Hepatocyte (in vitro differentiated cells): ENCODE data around the gene RANBP10. TPM values are rescaled to one million over a fixed set of nuclear protein-coding genes. Genes with fewer than 3 reads are reported as not detected.

Source experiments
- DNase-seq: peaks from one replicate; pipeline ENCODE4 v3.0.0-alpha.2; 2016; ENCODE audit warnings: low spot score
- H2AFZ ChIP-seq: fragments of 200-600 bp; sonication (generic); 2 replicates; pipeline ENCODE4 v1.6.0; 2016; ENCODE audit warnings: antibody characterized with exemption, mild to moderate bottlenecking
- H3K27ac ChIP-seq: fragments of 200-600 bp; sonication (generic); 2 replicates; pipeline ENCODE4 v1.5.1; 2016; ENCODE audit warnings: mild to moderate bottlenecking
- H3K27me3 ChIP-seq: fragments of 200-600 bp; sonication (generic); 2 replicates; pipeline ENCODE4 v1.6.1; 2016
- H3K36me3 ChIP-seq: fragments of 200-600 bp; sonication (generic); replicated peaks from 2 replicates; pipeline ENCODE4 v1.5.1; 2016; ENCODE audit warnings: low read depth; ENCODE audit not compliant: insufficient read depth
- H3K4me1 ChIP-seq: fragments of 200-600 bp; sonication (generic); 2 replicates; pipeline ENCODE4 v1.5.1; 2016; ENCODE audit warnings: mild to moderate bottlenecking, moderate library complexity; ENCODE audit not compliant: insufficient read depth
- H3K4me2 ChIP-seq: fragments of 200-600 bp; sonication (generic); 2 replicates; pipeline ENCODE4 v1.6.0; 2016
- H3K4me3 ChIP-seq: fragments of 200-600 bp; sonication (generic); 2 replicates; pipeline ENCODE4 v1.5.1; 2016; ENCODE audit warnings: mild to moderate bottlenecking
- H3K79me2 ChIP-seq: fragments of 200-600 bp; sonication (generic); 2 replicates; pipeline ENCODE4 v1.6.0; 2017; ENCODE audit warnings: mild to moderate bottlenecking
- H3K9me2 ChIP-seq: fragments of 200-600 bp; sonication (generic); replicated peaks from 2 replicates; pipeline ENCODE4 v1.6.0; 2017; ENCODE audit warnings: mild to moderate bottlenecking; ENCODE audit not compliant: insufficient read depth
- H3K9me3 ChIP-seq: fragments of 200-600 bp; sonication (generic); 2 replicates; pipeline ENCODE4 v1.5.1; 2016; ENCODE audit warnings: low read depth, mild to moderate bottlenecking
- H4K20me1 ChIP-seq: fragments of 200-600 bp; sonication (generic); 2 replicates; pipeline ENCODE4 v1.6.0; 2016; ENCODE audit warnings: mild to moderate bottlenecking; ENCODE audit not compliant: insufficient read depth, poor library complexity, severe bottlenecking
- EZH2 ChIP-seq: fragments of 200-600 bp; sonication (generic); IDR thresholded peaks from 2 replicates; pipeline ENCODE4 v1.6.1; 2016; ENCODE audit warnings: antibody characterized with exemption, mild to moderate bottlenecking, borderline replicate concordance
- EZH2phosphoT487 ChIP-seq: fragments of 200-600 bp; sonication (generic); IDR thresholded peaks from one replicate; pipeline ENCODE4 v1.6.1; 2018; ENCODE audit warnings: antibody characterized with exemption, mild to moderate bottlenecking, low read depth, moderate library complexity; ENCODE audit not compliant: unreplicated experiment, severe bottlenecking
- WGBS: methylation state at CpG from one replicate; pipeline ENCODE4 v1.1.6; 2016; ENCODE audit warnings: low lambda C conversion rate; ENCODE audit errors: missing lambda C conversion rate; 5-methylcytosine and 5-hydroxymethylcytosine counted together
- polyA plus RNA-seq: library from polyadenylated mRNA; unstranded; fragments of >200 nt; fragmentation: Nextera tagmentation; extraction: Ambion mirVana; gene quantifications from 2 replicates; pipeline ENCODE4 v1.2.1, GENCODE V29; 2016
- total RNA-seq: library from RNA; depleted of rRNA; stranded (reverse); fragments of >200 nt; gene quantifications from 2 replicates; pipeline ENCODE4 v1.2.3, GENCODE V29; 2014
- TF ChIP-seq, protein P1 (sequence below): fragments of 200-600 bp; sonication (generic); IDR thresholded peaks from 2 replicates; pipeline ENCODE4 v1.5.1; 2016; ENCODE audit warnings: antibody characterized with exemption, mild to moderate bottlenecking; ENCODE audit not compliant: poor library complexity

The RANBP10 gene
- total and polyA plus RNA-seq, 2 experiments from 2014 or later: 8.6 to 12.6 TPM

DNA sequence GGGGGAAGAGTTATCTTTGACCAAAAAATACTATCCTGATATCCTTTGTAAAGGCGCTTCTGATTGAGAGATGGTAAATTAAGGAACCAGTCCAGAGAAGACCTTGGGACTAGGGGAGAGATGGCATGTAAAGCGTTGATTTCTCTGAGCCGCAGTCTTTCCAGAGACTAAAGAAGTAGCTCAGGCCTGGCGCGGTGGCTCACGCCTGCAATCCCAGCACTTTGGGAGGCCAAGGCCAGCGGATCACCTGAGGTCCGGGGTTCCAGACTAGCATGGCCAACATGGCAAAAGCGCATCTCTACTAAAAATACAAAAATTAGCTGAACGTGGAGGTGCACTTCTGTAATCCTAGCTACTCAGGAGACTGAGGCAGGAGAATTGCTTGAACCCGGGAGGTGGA, 41.8 kb upstream of the RANBP10 start:
- Histone ChIP-seq H3K36me3 (no peaks in the 10 kb centered on the region), H3K27me3 (no peaks in the 10 kb centered on the region), H3K4me3 (peak overlapping the region; percentile 98), H3K9me3 (no peaks in the 10 kb centered on the region), H2AFZ (no peak overlapping the region), H3K4me2 (peak overlapping the region; percentile 89), H4K20me1 (peaks cover 28% of the 10 kb centered on the region), H3K79me2 (peaks cover 91% of the 10 kb centered on the region), H3K9me2 (no peaks in the 10 kb centered on the region), H3K27ac (peak overlapping the region; percentile 99), H3K4me1 (peaks cover 38% of the 10 kb centered on the region)
- no peak for DNase-seq
- TF ChIP-seq EZH2: no peak
- WGBS: 94% methylated on average over 11 of the region's 11 CpGs

DNA sequence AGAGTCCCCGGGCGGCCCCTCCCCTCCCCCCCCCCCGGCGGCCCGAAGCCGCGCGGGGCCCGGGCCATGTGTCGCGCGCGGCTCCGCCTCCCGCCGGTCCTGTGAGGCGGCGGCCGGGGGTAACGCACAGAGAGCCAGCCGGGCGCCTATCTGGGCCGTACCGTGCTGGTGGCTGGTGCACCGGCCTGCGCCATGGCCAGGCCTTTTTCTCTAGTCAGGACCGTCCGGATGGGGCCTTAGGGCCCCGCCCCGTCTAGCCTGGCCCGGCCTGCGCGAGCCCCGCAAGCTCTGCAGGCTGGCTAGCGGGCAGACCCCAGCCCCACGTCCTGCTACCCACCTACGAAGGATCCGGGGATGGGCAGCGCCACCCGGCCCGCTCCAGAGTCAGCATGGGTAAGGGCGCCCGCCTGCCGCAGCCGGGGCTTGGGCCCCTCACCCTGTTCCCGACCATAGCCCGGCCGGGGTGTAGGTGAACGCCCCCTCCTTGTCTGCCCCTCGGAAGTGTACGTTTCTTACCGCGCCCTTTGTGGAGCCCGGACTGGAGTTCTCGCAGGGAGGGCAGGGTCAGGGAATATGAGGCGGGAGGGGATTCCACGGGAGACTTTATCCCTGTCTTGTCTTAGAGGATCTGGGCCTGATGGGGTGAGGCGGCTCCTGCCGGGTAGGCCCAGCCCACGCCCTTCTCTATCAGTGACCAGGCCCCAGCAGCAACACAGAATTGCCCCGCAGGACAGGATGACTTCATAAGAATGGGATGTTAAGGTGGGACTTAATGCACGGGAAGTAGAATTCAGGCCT, 40.9 kb upstream of the RANBP10 start, which contains the start of gene CENPT:
Gene CENPT (minus strand): TSS at position 630 of the 798 bp plus-strand sequence. CDS start 13,834 bp downstream, outside the sequence.
- no peak for TF ChIP-seq EZH2
- TF ChIP-seq, protein P1, sequence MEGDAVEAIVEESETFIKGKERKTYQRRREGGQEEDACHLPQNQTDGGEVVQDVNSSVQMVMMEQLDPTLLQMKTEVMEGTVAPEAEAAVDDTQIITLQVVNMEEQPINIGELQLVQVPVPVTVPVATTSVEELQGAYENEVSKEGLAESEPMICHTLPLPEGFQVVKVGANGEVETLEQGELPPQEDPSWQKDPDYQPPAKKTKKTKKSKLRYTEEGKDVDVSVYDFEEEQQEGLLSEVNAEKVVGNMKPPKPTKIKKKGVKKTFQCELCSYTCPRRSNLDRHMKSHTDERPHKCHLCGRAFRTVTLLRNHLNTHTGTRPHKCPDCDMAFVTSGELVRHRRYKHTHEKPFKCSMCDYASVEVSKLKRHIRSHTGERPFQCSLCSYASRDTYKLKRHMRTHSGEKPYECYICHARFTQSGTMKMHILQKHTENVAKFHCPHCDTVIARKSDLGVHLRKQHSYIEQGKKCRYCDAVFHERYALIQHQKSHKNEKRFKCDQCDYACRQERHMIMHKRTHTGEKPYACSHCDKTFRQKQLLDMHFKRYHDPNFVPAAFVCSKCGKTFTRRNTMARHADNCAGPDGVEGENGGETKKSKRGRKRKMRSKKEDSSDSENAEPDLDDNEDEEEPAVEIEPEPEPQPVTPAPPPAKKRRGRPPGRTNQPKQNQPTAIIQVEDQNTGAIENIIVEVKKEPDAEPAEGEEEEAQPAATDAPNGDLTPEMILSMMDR: no peak
- TF ChIP-seq EZH2phosphoT487: no peak
- Histone ChIP-seq H3K4me3 (peak within 1 kb of the TSS; percentile 98), H4K20me1 (peaks cover 22% of the 10 kb centered on the region), H3K79me2 (peaks cover 86% of the 10 kb centered on the region), H3K9me2 (no peaks in the 10 kb centered on the region), H3K4me1 (peaks cover 39% of the 10 kb centered on the region), H3K27me3 (no peaks in the 10 kb centered on the region), H3K9me3 (no peaks in the 10 kb centered on the region), H3K4me2 (peak within 1 kb of the TSS; percentile 89), H2AFZ (peak within 1 kb of the TSS; percentile 77), H3K36me3 (no peaks in the 10 kb centered on the region), H3K27ac (peak within 1 kb of the TSS; percentile 99)
- peak; percentile 87 for DNase-seq
- WGBS: 2% methylated on average over 41 of the region's 62 CpGs

DNA sequence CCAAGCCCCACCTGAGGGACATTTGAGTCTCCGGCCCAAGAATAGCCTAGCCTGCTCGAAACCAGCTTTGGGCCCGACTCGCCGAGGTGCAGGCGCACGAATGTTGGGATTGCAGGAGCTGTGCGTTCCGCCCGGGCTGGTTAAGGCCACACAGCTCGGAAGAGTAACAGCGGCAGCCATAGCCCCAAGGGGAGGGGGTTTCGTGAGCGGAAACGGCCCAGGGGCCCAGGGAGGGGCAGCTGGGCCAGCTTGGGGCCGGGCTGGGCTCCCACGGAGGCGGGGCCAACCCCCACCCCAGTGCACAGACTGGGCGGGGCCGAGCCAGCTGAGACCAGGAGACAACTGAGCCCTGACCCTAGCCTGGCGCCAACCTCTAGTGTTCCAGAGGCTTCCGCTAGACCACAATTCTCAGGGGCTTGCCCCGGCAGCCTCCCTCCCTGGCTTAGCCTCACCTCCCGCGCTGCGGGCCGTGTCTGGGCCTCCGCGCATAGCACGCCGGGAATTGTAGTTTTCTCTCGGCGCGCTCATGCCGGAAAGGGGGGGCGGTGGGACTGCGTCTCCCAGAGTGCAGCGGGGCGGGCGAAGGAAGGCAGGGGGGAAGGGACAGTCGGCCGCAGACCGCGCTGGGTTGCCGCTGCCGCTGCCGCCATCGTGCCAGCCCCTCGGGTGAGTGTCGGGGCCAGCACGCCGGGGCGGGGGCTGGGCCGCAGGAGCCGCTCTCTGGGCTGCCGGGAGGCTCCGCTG, 40.1 kb upstream of the RANBP10 start, which contains the start of gene NUTF2:
Gene NUTF2 (plus strand): TSS at position 614 of the 744 bp plus-strand sequence. CDS start 18,198 bp downstream, outside the sequence.
- peak within 1 kb of the TSS; percentile 99 for H3K27ac ChIP-seq
- H3K4me2 ChIP-seq: peak within 1 kb of the TSS; percentile 89
- H3K79me2 ChIP-seq: peaks cover 79% of the 10 kb centered on the region
- peak within 1 kb of the TSS; percentile 98 for H3K4me3 ChIP-seq
- H3K27me3 ChIP-seq: no peaks in the 10 kb centered on the region
- H3K36me3 ChIP-seq: no peaks in the 10 kb centered on the region
- H3K9me2 ChIP-seq: no peaks in the 10 kb centered on the region
- WGBS: 1% methylated on average over 27 of the region's 57 CpGs
- peak; percentile 97 for DNase-seq
- H2AFZ ChIP-seq: peak within 1 kb of the TSS; percentile 77
- peaks cover 21% of the 10 kb centered on the region for H4K20me1 ChIP-seq
- H3K4me1 ChIP-seq: peaks cover 39% of the 10 kb centered on the region
- TF ChIP-seq, protein P1: no peak
- TF ChIP-seq EZH2phosphoT487 (no peak), EZH2 (no peak)
- H3K9me3 ChIP-seq: no peaks in the 10 kb centered on the region

DNA sequence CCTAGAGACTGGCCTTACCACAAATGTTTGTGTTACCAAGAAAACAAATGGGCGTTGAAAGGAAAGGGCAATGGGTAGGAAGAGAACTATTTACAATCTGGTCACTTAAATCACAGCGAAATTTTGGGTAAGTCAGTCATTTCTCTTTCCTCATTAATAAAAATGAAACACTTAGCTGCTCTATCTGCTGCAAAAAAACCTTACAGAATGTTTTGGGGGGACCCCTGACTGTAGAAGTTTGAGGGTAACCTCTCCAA, 39.6 kb upstream of the RANBP10 start:
- no peaks in the 10 kb centered on the region for H3K27me3 ChIP-seq
- no peaks in the 10 kb centered on the region for H3K9me2 ChIP-seq
- TF ChIP-seq EZH2phosphoT487 (no peak), EZH2 (no peak)
- TF ChIP-seq, protein P1: no peak
- peaks cover 39% of the 10 kb centered on the region for H3K4me1 ChIP-seq
- DNase-seq: no peak
- H3K4me3 ChIP-seq: peak overlapping the region; percentile 98
- peak overlapping the region; percentile 99 for H3K27ac ChIP-seq
- WGBS: 23% methylated on average over 2 of the region's 2 CpGs
- peaks cover 20% of the 10 kb centered on the region for H4K20me1 ChIP-seq
- H3K9me3 ChIP-seq: no peaks in the 10 kb centered on the region
- peak overlapping the region; percentile 77 for H2AFZ ChIP-seq
- peak overlapping the region; percentile 89 for H3K4me2 ChIP-seq
- peaks cover 74% of the 10 kb centered on the region for H3K79me2 ChIP-seq
- H3K36me3 ChIP-seq: no peaks in the 10 kb centered on the region
